NCI-H2029 (cell line): ENCODE data around the gene IRAK2.
A peak's percentile ranks its signal among the peaks of the same experiment; 100 is the strongest.
"Not testable (repeated sequence)": the region's sequence is repeated elsewhere in the genome, so short reads cannot be mapped to it uniquely, and the experiment has no call there.

Experiments used
- DNase-seq: peaks from one replicate; lab custom pipeline; 2025; lab: John Stamatoyannopoulos, UW

IRAK2 gene

GRCh38 chr3:10253731-10254130 lies 89.0 kb downstream of the IRAK2 start:
- DNase-seq: no peak

- no peak for DNase-seq
Observed at GRCh38 chr3:10255835-10256234, 91.1 kb downstream of the IRAK2 start.

GRCh38 chr3:10259036-10259435 lies 94.3 kb downstream of the IRAK2 start:
- no peak for DNase-seq

- no peak for DNase-seq
Observed at GRCh38 chr3:10259798-10260197, 95.1 kb downstream of the IRAK2 start.

GRCh38 chr3:10260211-10260701 lies 95.5 kb downstream of the IRAK2 start:
- DNase-seq: no peak

GRCh38 chr3:10262027-10262426 lies 97.3 kb downstream of the IRAK2 start:
- no peak for DNase-seq

GRCh38 chr3:10263646-10264363 lies 99.1 kb downstream of the IRAK2 start:
- DNase-seq: no peak

- DNase-seq: no peak
Observed at GRCh38 chr3:10265833-10266232, 101.1 kb downstream of the IRAK2 start.

GRCh38 chr3:10266936-10267335 lies 102.2 kb downstream of the IRAK2 start:
- DNase-seq: not testable (repeated sequence)

GRCh38 chr3:10268116-10268515 lies 103.4 kb downstream of the IRAK2 start:
- no peak for DNase-seq

GRCh38 chr3:10268930-10269329 lies 104.2 kb downstream of the IRAK2 start:
- no peak for DNase-seq

- DNase-seq: no peak
Observed at GRCh38 chr3:10269443-10269842, 104.7 kb downstream of the IRAK2 start.

GRCh38 chr3:10272476-10272875 lies 107.8 kb downstream of the IRAK2 start:
- not testable (repeated sequence) for DNase-seq

- DNase-seq: no peak
Observed at GRCh38 chr3:10272977-10273376, 108.3 kb downstream of the IRAK2 start.

- DNase-seq: no peak
Observed at GRCh38 chr3:10273702-10274305, 109.1 kb downstream of the IRAK2 start.

- DNase-seq: peak; percentile 50
Observed at GRCh38 chr3:10274601-10275000, 109.9 kb downstream of the IRAK2 start.

- no peak for DNase-seq
Observed at GRCh38 chr3:10277115-10277625, 112.5 kb downstream of the IRAK2 start.

GRCh38 chr3:10278501-10278900 lies 113.8 kb downstream of the IRAK2 start:
- DNase-seq: no peak

- DNase-seq: no peak
Observed at GRCh38 chr3:10279384-10280176, 114.9 kb downstream of the IRAK2 start.

GRCh38 chr3:10280177-10280529 lies 115.4 kb downstream of the IRAK2 start:
- DNase-seq: no peak

- DNase-seq: no peak
Observed at GRCh38 chr3:10280571-10280970, 115.9 kb downstream of the IRAK2 start.

- DNase-seq: no peak
Observed at GRCh38 chr3:10281951-10282350, 117.2 kb downstream of the IRAK2 start.

- DNase-seq: peak; percentile 98
Observed at GRCh38 chr3:10283638-10284037, 118.9 kb downstream of the IRAK2 start.
